Muscle of leg (tissue), 11 donors: ENCODE results near the gene ITIH1. TPM values are rescaled to one million over a fixed set of nuclear protein-coding genes. Genes with fewer than 3 reads are reported as not detected.

Source experiments
- DNase-seq: peaks from one replicate; pipeline ENCODE4 v3.0.0; 2013
- H3K27ac ChIP-seq: one replicate; pipeline ENCODE4 v1.5.1; 2013; ENCODE audit warnings: mild to moderate bottlenecking, low read length, control low read depth
- H3K27me3 ChIP-seq: one replicate; pipeline ENCODE4 v1.6.1; 2013; ENCODE audit warnings: low read length; ENCODE audit not compliant: control insufficient read depth, insufficient read depth
- H3K36me3 ChIP-seq: one replicate; pipeline ENCODE4 v1.6.1; 2013; ENCODE audit warnings: low read length; ENCODE audit not compliant: control insufficient read depth, insufficient read depth
- H3K4me1 ChIP-seq: one replicate; pipeline ENCODE4 v1.6.1; 2013; ENCODE audit warnings: low read length; ENCODE audit not compliant: control insufficient read depth, insufficient read depth
- H3K4me3 ChIP-seq: one replicate; pipeline ENCODE4 v1.5.1; 2013; ENCODE audit warnings: low read length, control low read depth
- H3K9me3 ChIP-seq: replicated peaks from 2 replicates; pipeline ENCODE4 v1.6.1; 2013; ENCODE audit warnings: low read depth, low read length; ENCODE audit not compliant: control insufficient read depth
- WGBS: methylation state at CpG from one replicate; pipeline ENCODE4 v1.1.5; 2013; ENCODE audit warnings: missing lambda C conversion rate; ENCODE audit not compliant: insufficient coverage; 5-methylcytosine and 5-hydroxymethylcytosine counted together
- polyA plus RNA-seq, 8 donors: library from polyadenylated mRNA; unstranded; fragments of 120-200 nt; gene quantifications; one replicate each; pipeline versions ENCODE4 v1.2.1 to v1.2.3, GENCODE V29; 2013; ENCODE audit warnings: inconsistent platforms in 1 of 8, low replicate concordance in 1 of 8; ENCODE audit not compliant: insufficient read length in 8 of 8, insufficient read depth in 1 of 8
- total RNA-seq: library from RNA; stranded (reverse); fragments of 120-200 nt; gene quantifications from one replicate; pipeline ENCODE4 v1.2.4, GENCODE V29; 2013

Gene ITIH1
- total and polyA plus RNA-seq, 9 donors = 0.22 to 3.3 (median 1.5) TPM; not detected in 6

DNA sequence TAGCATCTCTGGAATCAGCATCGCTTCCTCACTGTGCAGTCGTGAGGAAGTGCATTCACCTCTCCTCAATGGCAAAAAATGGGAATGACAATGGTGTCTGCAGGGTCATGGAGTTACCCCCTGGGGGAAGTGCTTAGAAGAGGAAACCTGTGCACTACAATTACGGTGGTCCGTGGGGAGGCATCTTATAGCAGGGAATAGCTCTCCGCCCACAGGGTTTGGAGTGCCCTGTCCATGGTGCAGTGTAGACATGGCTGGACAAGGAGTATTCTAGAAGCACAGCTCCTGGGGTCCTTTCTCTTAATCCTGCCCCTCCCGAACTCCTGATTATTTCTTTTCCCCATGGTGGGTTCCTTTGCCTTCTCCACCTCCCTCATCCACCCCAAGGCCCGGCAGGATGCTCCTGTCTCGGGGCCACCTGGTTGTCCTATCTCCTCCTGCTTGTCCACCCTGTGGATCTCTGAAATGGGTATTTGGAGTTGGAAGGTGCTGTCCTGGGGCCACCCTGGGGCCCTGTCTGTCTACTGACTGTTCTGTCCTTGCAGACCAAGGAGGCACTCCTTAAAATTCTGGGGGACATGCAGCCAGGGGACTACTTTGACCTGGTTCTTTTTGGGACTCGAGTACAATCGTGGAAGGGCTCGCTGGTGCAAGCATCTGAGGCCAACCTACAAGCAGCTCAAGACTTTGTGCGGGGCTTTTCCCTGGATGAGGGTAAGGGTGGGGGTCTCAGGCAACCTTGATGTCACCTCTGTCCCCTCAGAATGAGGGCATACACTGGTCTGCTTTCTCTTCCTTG is 5.2 kb downstream of the ITIH1 start:
- no peaks in the 10 kb centered on the region for H3K4me1 ChIP-seq
- H3K27ac ChIP-seq = no peak overlapping the region
- 40% methylated on average over 3 of the region's 12 CpGs for WGBS
- DNase-seq = no peak
- H3K4me3 ChIP-seq = no peak overlapping the region
- H3K36me3 ChIP-seq = no peaks in the 10 kb centered on the region
- peaks cover 8% of the 10 kb centered on the region for H3K27me3 ChIP-seq
- H3K9me3 ChIP-seq = no peaks in the 10 kb centered on the region

DNA sequence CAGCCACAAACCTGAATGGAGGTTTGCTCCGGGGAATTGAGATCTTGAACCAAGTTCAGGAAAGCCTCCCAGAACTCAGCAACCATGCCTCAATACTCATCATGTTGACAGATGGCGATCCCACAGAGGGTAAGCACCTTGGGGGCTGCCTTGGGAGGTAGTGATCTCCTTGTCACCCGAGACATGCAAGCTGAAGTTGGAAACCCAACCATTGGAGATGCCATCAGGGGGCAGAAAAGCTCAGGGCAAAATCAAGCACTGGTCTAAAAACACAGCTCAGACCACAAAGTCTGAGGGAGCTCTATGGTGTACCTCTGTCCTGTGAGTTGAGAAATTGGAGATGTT is 5.8 kb downstream of the ITIH1 start:
- WGBS = 63% methylated on average over 2 of the region's 3 CpGs
- Histone ChIP-seq H3K9me3 (no peaks in the 10 kb centered on the region), H3K27me3 (peaks cover 8% of the 10 kb centered on the region), H3K4me3 (no peak overlapping the region), H3K4me1 (no peaks in the 10 kb centered on the region), H3K27ac (no peak overlapping the region), H3K36me3 (no peaks in the 10 kb centered on the region)
- no peak for DNase-seq

DNA sequence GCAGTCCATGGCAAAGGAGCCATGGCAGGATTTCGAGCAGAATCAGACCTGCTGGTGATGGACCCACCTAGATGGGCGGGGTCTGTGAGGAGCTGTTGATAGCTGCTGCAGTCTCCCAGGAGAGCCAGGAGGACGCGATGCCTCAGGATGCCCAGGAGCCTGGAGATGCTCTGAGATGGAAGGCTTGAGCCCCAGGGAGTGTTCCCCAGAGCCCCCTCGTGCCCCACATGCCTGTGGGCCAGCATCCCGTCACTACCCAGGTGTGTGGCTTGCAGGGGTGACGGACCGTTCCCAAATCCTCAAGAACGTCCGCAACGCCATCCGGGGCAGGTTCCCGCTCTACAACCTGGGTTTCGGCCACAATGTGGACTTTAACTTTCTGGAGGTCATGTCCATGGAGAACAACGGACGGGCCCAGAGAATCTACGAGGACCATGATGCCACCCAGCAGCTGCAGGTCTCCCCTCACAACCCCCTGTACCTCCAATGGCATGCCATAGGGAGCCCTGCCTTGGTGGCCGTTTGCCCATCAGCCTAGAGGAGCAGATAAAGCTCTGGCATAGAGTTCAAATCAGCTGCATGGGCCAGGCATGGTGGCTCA is 6.7 kb downstream of the ITIH1 start:
- peaks cover 8% of the 10 kb centered on the region for H3K27me3 ChIP-seq
- no peaks in the 10 kb centered on the region for H3K9me3 ChIP-seq
- H3K4me3 ChIP-seq = no peak overlapping the region
- no peak for DNase-seq
- WGBS = 85% methylated on average over 18 of the region's 18 CpGs
- no peak overlapping the region for H3K27ac ChIP-seq
- no peaks in the 10 kb centered on the region for H3K36me3 ChIP-seq
- no peaks in the 10 kb centered on the region for H3K4me1 ChIP-seq

DNA sequence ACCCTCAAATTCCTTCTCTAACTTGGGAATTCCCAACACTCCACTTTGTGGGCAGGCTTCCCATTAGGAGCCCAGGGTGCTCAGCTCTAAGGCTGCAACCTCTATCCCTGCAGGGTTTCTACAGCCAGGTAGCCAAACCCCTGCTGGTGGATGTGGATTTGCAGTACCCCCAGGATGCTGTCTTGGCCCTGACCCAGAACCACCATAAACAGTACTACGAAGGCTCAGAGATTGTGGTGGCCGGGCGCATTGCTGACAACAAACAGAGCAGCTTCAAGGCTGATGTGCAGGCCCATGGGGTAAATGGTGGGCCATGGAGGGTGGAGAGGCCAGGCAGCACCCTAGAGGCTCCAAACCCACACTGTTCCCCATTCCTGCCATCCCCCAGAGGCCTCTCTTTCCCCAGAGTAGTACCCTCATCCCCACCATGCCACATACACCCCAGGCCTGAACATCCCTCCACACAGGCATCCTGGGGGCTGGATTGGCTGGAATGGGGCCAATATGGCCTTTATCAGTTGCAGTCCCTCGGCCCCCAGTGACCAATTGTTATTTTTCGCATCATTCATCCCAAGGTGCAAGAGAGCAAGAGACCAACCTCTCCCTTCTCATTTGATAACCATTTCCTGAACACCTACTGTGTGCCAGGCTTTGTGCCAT is 7.7 kb downstream of the ITIH1 start:
- DNase-seq = no peak
- H3K9me3 ChIP-seq = no peaks in the 10 kb centered on the region
- no peaks in the 10 kb centered on the region for H3K4me1 ChIP-seq
- H3K4me3 ChIP-seq = no peak overlapping the region
- no peaks in the 10 kb centered on the region for H3K36me3 ChIP-seq
- H3K27ac ChIP-seq = no peak overlapping the region
- WGBS = 65% methylated on average over 2 of the region's 5 CpGs
- H3K27me3 ChIP-seq = peaks cover 8% of the 10 kb centered on the region

DNA sequence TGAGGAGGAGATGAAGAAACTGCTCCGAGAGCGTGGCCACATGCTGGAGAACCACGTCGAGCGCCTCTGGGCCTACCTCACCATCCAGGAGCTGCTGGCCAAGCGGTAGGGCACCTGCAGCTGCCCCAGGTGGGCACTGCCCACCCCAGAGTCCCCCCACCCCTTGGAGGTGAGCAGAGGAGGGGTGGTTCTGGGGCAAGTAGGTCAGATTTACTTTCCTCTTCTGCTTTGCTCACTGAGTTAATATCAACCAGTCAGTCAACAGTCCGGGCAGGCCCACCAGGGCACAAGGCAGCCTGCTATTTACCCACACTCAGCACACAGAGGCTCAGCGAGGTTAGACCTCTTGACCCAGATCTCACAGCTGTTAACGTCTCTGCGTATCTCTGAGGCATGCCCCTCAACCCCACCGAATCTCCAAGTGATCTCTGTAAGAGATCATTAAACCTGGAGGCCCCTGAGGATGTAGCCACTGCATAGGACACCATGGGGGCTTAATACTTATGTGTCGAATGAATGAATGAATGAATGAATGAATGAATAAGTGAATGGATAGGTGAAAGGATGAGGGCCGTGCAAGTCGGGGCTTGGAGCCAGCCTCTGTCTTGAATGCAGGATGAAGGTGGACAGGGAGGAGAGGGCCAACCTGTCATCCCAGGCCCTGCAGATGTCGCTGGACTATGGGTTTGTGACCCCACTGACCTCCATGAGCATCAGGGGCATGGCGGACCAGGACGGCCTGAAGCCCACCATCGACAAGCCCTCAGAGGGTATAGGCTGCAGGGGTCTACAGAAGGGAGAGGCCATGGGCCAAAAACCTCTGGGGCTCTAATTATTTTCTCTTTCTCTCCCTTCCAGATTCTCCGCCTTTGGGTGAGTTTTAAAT is 9.2 kb downstream of the ITIH1 start:
- WGBS = 82% methylated on average over 11 of the region's 19 CpGs
- Histone ChIP-seq H3K27ac (no peak overlapping the region), H3K36me3 (no peaks in the 10 kb centered on the region), H3K4me3 (no peak overlapping the region), H3K9me3 (no peaks in the 10 kb centered on the region), H3K27me3 (peaks cover 8% of the 10 kb centered on the region), H3K4me1 (no peaks in the 10 kb centered on the region)
- no peak for DNase-seq

DNA sequence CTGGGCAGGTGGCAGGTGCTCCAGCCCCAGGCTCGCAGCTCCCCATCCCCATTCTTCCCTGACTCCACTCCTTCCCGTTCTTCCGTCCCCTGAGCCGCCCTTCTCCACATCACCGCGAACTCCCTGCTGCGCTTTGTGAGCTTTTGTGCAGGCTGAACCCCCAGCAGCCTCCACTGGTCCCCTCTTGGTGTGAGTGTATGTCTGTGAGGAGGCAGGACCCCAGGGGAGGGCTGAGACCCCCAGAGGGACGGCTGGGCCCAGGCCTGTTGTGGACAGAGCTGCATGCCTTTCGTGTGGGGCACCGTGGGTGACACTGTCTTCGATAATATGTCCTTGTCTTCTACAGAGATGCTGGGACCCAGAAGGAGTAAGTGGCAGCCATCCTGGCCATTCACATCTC is 9.8 kb downstream of the ITIH1 start:
- no peak overlapping the region for H3K27ac ChIP-seq
- no peak overlapping the region for H3K4me3 ChIP-seq
- H3K36me3 ChIP-seq = no peaks in the 10 kb centered on the region
- H3K9me3 ChIP-seq = no peaks in the 10 kb centered on the region
- peaks cover 3% of the 10 kb centered on the region for H3K27me3 ChIP-seq
- DNase-seq = no peak
- peaks cover 4% of the 10 kb centered on the region for H3K4me1 ChIP-seq
- WGBS = 75% methylated on average over 4 of the region's 11 CpGs

DNA sequence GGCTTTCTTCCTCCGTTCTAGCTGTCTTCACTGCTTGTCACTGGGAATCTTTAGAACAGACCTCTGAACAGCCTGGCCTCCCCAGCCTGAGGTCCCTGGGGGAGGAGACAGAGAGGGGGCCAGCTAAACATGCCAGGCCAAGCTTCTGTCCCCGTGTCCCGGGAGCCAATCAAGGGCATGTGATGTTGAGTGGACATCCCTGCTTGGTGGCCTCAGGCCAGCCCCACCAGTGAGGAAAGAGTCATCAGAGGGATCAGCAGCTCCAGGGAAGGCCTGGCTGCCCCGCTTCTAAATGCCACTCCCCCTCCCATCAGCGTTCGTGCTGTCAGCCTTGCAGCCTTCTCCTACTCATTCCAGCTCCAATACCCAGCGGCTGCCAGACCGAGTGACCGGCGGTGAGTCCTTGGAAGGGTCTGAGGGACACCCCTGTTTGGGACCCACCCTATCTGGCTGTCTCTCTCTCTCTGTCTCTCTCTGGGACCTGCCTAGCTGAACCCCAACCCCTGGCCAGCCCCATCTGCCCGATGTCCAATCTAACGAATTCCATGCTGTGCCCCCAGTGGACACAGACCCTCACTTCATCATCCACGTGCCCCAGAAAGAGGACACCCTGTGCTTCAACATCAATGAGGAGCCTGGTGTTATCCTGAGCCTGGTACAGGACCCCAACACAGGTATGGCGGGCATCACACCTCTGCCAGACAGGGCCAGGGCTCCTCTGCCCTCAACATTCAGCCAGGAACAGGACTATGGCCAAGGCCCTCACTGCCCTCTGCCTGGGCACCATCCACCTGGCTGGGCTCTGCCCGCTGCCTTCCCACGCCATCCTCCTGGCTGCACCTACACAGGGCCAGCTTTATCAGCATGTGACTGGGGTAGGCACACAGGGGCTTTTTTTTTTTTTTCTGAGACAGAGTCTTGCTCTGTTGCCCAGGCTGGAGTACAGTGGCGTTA is 10.6 kb downstream of the ITIH1 start:
- no peak for DNase-seq
- 67% methylated on average over 13 of the region's 17 CpGs for WGBS
- peaks cover 11% of the 10 kb centered on the region for H3K4me1 ChIP-seq
- no peak overlapping the region for H3K27ac ChIP-seq
- H3K36me3 ChIP-seq = no peaks in the 10 kb centered on the region
- H3K4me3 ChIP-seq = no peak overlapping the region
- H3K27me3 ChIP-seq = peaks cover under 1% of the 10 kb centered on the region
- no peaks in the 10 kb centered on the region for H3K9me3 ChIP-seq

DNA sequence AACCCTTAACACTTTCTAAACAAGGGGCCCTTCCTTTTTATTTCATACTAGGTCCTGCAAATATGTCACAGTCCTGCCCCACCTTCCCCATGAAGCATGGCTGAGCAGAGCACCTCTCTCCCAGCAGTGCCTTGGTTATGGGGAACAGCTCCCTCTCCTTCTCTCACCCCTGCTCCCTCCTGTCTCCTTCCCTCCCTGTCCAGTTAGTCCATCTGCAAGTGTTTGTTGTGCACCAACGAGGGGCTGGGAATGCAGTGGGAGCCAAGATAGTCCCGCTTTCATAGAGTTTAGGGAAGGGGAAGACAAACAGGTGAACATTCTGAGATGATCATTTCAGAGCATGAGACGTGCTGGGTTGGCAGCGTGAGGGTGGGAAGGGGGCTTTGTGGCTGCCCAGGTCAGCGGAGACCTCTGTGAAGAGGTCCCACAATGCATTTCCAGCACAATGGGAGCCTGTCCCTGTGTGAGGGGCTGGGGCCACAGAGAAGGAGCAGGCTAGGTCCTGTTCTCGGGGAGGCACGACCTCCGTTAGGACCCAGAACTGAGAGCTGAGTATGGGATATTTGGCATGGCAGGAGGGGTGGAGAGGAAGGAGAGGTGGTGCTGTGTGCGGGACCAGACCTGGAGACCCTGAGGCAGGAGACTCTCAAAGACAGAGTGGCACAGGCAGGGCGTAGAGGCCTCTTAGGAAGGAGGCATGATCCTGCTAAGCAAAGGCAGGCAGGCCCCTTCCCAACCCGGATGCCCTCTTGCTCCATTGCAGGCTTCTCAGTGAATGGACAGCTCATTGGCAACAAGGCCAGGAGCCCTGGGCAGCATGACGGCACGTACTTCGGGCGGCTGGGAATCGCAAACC is 11.7 kb downstream of the ITIH1 start:
- H3K36me3 ChIP-seq = no peaks in the 10 kb centered on the region
- DNase-seq = no peak
- WGBS = 72% methylated on average over 16 of the region's 16 CpGs

DNA sequence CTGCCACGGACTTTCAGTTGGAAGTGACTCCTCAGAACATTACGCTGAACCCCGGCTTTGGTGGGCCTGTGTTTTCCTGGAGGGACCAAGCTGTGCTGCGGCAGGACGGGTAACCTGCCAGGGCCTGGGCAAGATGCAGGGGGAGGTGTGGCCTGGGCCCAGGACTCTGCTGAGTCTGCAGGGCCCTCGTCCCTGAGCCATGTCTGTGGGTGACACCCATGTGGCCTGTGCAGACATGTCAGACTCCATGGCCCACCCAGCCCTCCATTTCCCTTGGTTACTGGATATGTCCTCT is 12.3 kb downstream of the ITIH1 start:
- DNase-seq = no peak
- H3K36me3 ChIP-seq = no peaks in the 10 kb centered on the region
- peaks cover 27% of the 10 kb centered on the region for H3K4me1 ChIP-seq
- H3K27ac ChIP-seq = no peak overlapping the region
- WGBS = 80% methylated on average over 6 of the region's 6 CpGs
- no peaks in the 10 kb centered on the region for H3K9me3 ChIP-seq
- H3K4me3 ChIP-seq = no peak overlapping the region
- no peaks in the 10 kb centered on the region for H3K27me3 ChIP-seq

More for the DNA sequence above, 11.7 kb downstream of the ITIH1 start:
- no peak overlapping the region for H3K4me3 ChIP-seq
- H3K9me3 ChIP-seq = no peaks in the 10 kb centered on the region
- no peak overlapping the region for H3K27ac ChIP-seq
- no peaks in the 10 kb centered on the region for H3K27me3 ChIP-seq
- peaks cover 22% of the 10 kb centered on the region for H3K4me1 ChIP-seq
